NCI-H187 (cell line): ENCODE results near the gene KCNB1.

Experiments used
- DNase-seq, 2 experiments: peaks; one replicate each; lab custom pipeline; 2025; lab: John Stamatoyannopoulos, UW

Gene KCNB1

GRCh38 chr20:49482621-49483017 is at the start of gene KCNB1:
TSS of gene KCNB1 (minus strand) at chr20:49482668. CDS start at chr20:49482480, 188 bp downstream.
- DNase-seq: no peak

- no peak for DNase-seq
Observed at GRCh38 chr20:49529470-49529869, 47.0 kb upstream of the KCNB1 start.

- no peak for DNase-seq
Observed at GRCh38 chr20:49526568-49526967, 44.1 kb upstream of the KCNB1 start.

GRCh38 chr20:49526056-49526455 is 43.6 kb upstream of the KCNB1 start:
- no peak for DNase-seq

GRCh38 chr20:49523767-49524360 is 41.4 kb upstream of the KCNB1 start:
- DNase-seq: no peak

GRCh38 chr20:49521356-49521755 is 38.9 kb upstream of the KCNB1 start:
- DNase-seq: no peak

GRCh38 chr20:49519777-49520359 is 37.4 kb upstream of the KCNB1 start:
- DNase-seq: no peak

GRCh38 chr20:49519212-49519712 is 36.8 kb upstream of the KCNB1 start:
- no peak for DNase-seq

- DNase-seq: no peak
Observed at GRCh38 chr20:49518576-49518975, 36.1 kb upstream of the KCNB1 start.

GRCh38 chr20:49517805-49518100 is 35.3 kb upstream of the KCNB1 start:
- no peak for DNase-seq

GRCh38 chr20:49516916-49517804 is 34.7 kb upstream of the KCNB1 start:
- DNase-seq: no peak

- no peak for DNase-seq
Observed at GRCh38 chr20:49515586-49515985, 33.1 kb upstream of the KCNB1 start.

- no peak for DNase-seq
Observed at GRCh38 chr20:49513517-49513916, 31.0 kb upstream of the KCNB1 start.

GRCh38 chr20:49513009-49513408 is 30.5 kb upstream of the KCNB1 start:
- no peak for DNase-seq

GRCh38 chr20:49511788-49512525 is 29.5 kb upstream of the KCNB1 start:
- no peak for DNase-seq

- no peak for DNase-seq
Observed at GRCh38 chr20:49510562-49511122, 28.2 kb upstream of the KCNB1 start.

GRCh38 chr20:49508435-49509199 is 26.1 kb upstream of the KCNB1 start:
- peak in 1 of 2 experiments; percentile 6 for DNase-seq

- no peak for DNase-seq
Observed at GRCh38 chr20:49507741-49508434, 25.4 kb upstream of the KCNB1 start.

- peak; percentile 4 to 30 for DNase-seq
Observed at GRCh38 chr20:49505518-49505917, 23.1 kb upstream of the KCNB1 start.

- DNase-seq: no peak
Observed at GRCh38 chr20:49503176-49503575, 20.7 kb upstream of the KCNB1 start.

- no peak for DNase-seq
Observed at GRCh38 chr20:49501917-49502316, 19.4 kb upstream of the KCNB1 start.
